Hippocampal formation (tissue), 2 donors: ENCODE measurements around the gene TNRC6A.
"Not testable (repeated sequence)": the region's sequence is repeated elsewhere in the genome, so short reads cannot be mapped to it uniquely, and the experiment has no call there.

ENCODE experiments used
- DNase-seq, 2 donors: peaks; one replicate each; lab custom pipeline; 2025; lab: John Stamatoyannopoulos, UW

Gene TNRC6A

DNA sequence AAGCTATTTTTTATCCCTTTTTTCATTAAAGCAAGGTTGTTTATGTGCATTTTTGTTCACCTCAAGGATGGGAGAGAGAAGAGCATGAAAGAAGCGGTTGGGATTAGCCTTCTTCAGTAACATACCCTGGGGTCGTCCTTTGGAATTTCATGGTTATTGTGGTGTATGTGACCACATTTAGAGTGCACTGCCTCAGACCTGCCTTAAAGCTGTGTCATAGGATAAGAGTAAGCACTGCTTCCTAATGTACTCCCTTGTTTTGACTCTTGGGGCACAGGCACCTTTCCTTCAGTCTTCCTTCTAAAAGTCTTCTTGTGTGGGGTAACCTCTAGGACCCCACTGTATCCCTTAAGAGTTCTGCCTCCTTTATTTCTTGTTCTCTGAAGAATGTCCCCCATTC lies 28.9 kb downstream of the TNRC6A start:
- no peak for DNase-seq

DNA sequence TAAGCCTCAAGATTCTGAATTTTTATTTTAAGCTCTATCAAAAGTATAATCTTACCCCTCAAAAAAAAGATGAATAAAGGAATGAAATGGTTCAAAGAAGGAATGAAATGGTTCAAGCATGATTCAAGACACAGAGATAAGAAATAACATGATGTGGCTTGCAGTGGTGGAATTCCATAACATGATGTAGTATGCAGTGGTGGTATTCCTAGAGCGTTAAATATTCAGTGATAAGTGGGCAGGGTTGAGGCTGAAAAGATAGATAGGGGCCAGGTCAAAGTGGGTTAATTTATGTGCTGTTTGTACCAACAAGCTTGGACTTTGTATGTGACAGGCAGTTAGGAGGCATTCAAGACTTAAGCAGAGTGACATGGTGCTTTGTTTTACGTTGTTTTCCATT lies 29.6 kb downstream of the TNRC6A start:
- DNase-seq = no peak

- DNase-seq = no peak
Observed at GRCh38 chr16:24761526-24761925, 32.1 kb downstream of the TNRC6A start.

DNA sequence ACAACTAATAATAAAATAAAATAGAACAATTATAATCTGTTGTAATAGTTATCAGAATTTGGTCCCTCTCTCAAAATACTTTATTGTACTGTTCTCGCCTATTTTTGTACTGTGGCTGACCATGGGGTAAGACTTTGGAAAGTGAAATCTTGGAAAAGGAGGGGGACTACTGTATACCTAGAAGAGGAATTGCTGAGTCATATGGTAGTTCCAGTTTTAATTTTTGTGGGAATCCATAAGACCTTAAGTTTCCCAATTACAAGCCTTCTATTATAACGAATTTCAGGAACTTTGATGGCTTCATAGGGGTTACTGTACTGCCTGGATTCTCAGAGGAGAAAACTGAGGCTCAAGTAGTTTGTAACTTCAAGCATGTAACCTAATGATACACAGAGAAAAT lies 35.5 kb downstream of the TNRC6A start:
- DNase-seq = no peak

- no peak for DNase-seq
Observed at GRCh38 chr16:24766057-24766456, 36.6 kb downstream of the TNRC6A start.

DNA sequence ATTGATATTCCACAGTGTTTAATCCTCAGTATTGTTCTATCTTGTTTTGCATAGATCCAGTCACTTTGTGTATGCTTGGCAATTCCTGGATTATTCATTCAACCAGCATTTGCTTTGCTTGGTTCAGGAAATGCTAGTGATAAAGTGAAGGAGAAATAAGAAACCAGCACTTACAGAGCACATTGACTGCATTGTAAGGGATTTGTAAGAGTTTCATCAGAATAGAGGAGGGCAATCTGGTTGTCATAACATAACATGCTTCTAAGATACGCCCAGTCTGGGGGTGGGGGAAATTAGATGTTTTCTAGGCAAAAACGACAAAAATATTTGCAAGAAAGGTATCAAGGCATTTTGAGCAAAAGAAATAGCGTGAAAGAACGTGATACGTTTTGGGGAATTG lies 40.4 kb downstream of the TNRC6A start:
- no peak for DNase-seq

DNA sequence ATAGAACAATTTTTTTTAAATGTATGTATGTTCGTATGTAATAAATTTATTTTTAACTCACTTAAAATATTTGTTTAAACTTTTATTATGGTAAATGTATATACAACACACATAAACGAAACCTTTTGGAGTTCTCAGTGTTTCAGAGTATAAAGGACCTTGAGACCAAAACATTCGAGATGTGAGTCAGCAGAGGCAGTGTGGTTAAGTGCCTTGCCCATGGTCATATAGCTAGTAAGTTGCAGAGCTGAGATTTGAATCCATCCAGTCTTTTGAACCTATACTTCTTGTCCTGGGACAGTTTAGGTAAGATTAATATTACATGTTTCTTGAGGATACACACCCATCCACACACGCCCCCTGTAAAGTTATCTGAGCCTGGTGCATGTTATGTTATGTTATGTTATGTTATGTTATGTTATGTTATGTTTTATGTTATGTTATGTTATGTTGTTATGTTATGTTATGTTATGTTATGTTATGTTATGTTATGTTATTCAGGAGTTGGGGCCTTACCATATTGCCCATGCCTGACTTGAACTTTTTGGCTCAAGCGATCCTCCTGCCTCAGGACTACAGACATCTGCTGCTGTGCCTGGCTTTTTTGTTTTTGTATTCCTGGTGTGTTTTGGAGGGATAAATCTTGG lies 41.8 kb downstream of the TNRC6A start:
- no peak for DNase-seq

DNA sequence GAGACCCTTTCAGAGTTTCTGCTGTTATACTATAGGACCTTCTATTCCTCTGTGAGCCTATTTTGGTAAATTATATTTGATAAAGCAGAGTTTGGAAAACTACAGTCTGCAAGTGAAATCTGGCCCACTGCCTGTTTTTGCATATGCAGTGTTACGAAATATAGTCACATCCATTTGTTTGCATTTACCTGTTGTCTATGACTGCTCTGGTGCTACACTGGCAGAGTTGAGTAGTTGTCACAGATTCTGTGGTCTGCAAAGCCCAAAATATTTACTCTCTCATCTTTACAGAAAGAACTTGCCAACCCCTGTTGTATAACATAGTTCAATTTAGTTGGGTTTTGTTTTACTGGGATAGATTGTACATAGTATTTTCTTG lies 42.3 kb downstream of the TNRC6A start:
- DNase-seq = no peak

GRCh38 chr16:24773771-24774427 lies 44.4 kb downstream of the TNRC6A start:
- DNase-seq = no peak

- no peak for DNase-seq
Observed at GRCh38 chr16:24774510-24774909, 45.1 kb downstream of the TNRC6A start.

DNA sequence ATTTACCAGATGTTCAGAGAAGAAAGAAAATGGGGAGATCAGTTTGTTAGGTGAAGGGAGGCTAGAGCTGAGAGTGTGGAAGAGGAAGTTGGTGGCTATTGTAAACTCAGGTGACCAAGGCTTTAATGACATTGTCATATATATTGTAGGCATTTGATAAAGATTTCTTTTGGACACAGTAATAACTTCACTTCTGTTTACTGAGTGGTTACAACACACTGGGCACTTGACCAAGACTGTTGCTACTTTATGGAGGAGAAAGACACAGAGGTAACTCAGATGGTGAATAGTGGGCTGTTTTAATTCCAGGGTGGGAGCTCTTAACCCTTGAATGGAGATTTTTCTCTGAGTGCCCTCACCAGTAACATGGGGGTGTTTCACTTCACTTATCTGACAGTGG lies 46.0 kb downstream of the TNRC6A start:
- no peak for DNase-seq

DNA sequence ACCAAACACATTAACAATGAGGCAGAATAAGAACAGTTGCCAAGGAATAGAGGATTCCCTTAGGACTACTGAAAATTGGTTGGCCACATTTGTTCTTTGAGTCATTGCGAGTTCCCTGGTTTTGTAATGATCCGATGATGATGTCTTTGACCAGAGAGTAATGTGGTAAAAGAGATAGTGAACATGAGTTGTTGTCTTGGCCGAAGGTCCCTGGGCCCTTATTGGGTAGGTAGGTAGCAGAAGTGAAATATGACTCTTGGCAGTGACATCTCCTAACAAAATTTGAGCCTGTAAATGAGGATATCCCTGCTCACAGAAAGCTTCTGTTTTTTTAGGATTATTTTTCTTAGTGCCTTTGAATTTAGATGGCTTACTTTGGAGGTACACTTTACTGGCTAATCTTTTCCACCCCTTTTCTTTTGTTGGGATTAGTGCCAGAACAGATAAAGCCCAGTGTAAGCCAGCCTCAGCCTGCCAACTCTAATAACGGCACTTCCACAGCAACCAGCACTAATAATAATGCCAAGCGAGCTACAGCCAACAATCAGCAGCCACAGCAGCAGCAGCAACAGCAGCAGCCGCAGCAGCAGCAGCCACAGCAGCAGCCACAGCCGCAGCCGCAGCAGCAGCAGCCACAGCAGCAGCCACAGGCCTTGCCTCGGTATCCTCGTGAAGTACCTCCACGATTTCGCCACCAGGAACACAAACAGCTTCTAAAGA lies 47.2 kb downstream of the TNRC6A start:
- peak; percentile 7 to 13 for DNase-seq

- DNase-seq = no peak
Observed at GRCh38 chr16:24778671-24779070, 49.2 kb downstream of the TNRC6A start.

GRCh38 chr16:24781256-24781655 lies 51.8 kb downstream of the TNRC6A start:
- DNase-seq = no peak

DNA sequence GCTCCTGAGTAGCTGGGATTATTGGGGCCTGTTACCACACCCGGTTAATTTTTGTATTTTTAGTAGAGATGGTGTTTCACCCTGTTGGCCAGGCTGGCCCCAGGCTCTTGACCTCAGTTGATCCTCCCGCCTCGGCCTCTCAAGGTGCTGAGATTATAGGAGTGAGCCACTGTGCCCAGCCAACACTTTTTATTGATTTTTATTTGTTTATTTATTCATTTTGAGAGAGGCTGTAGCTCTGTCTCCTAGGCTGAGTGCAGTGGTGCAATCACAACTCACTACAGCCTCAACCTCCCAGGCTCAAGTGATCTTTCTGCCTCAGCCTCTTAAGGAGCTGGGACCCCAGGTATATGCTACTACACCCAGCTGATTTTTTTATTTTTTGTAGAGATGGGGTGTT lies 54.7 kb downstream of the TNRC6A start:
- DNase-seq = no peak

DNA sequence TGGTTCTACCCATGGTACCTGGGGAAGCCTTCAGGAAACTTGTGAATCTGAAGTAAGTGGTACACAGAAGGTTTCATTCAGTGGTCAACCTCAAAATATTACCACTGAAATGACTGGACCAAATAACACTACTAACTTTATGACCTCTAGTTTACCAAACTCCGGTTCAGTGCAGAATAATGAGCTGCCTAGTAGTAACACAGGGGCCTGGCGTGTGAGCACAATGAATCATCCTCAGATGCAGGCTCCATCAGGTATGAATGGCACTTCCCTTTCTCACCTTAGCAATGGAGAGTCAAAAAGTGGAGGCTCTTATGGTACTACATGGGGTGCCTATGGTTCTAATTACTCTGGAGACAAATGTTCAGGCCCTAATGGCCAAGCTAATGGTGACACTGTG lies 60.4 kb downstream of the TNRC6A start:
- DNase-seq = no peak

DNA sequence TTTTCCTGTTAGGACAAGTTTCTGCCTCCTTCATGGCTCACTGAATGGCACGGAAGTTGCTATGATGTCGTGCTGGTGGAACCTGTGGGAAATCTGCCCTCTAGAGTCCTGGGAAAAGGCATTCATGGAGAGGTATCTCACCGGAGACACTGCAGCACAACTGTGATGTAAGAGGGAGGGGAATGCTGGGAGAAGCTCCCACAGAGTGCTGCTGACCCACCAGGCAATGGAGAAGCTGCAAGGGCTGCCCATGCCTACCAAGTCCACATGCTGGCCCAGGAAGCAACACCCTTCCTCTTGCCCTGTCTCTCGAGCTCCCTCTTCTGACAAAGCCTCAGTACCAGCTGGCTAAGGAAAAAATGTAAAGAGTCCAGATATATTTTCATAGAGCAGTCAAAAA lies 71.1 kb downstream of the TNRC6A start:
- DNase-seq = no peak

GRCh38 chr16:24801761-24802302 lies 72.4 kb downstream of the TNRC6A start:
- no peak for DNase-seq

DNA sequence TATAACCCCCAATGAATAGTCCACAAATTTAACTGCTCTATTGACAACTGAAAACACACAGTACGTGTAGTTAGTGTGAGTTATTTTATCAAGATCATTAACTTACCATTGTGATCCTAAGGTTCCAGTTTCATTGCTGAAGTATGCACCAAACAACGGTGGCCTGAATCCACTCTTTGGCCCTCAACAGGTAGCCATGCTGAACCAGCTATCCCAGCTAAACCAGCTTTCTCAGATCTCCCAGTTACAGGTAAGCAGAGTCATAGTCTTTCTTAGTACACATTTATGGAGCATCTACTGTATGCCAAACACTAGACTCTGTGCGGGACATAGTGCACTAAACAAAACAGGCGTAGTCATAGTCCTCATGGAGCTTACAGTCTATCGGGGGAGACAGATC lies 76.0 kb downstream of the TNRC6A start:
- no peak for DNase-seq

DNA sequence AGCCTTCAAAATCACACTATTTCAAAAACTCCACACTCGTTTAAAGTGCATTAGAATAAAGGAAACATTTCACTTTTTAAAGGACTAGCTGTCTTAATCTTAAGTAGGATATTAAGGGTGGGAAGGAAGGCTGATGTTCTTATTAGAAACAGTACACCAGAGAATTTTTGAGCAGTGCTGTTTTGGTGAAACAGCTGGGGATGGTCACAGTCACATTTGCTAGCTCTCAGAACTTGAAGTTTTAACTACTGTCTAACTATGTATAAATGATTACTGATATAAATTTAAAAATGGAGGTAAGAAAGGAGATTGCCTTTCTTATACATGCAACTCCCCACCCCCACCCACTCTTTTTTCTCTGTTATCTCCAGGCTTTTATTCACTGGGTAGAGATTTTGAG lies 77.8 kb downstream of the TNRC6A start:
- DNase-seq = no peak

GRCh38 chr16:24810951-24811843 lies 81.7 kb downstream of the TNRC6A start:
- no peak for DNase-seq

DNA sequence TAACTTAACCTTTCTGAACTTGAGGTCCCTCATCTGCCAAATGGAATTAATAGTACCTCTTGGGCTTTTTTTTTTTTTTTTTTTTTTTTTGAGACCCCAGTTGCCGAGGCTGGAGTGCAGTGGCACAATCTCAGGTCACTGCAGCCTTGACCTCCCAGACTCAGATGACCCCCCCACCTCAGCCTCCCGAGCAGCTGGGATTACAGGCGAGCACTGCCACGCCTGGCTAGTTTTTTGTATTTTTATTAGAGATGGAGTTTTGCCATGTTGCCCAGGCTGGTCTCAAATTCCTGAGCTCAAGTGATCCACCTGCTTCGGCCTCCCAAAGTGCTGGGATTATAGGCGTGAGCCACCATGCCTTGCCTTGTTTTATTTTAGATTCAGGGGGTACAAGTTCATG lies 83.4 kb downstream of the TNRC6A start:
- DNase-seq = not testable (repeated sequence)
